Testis (tissue), 2 donors: ENCODE results near the gene SDS.

Experiments used
- POLR2A ChIP-seq: fragments of 450-650 bp; IDR thresholded peaks from one replicate; pipeline ENCODE4 v1.6.1; 2017; ENCODE audit warnings: antibody characterized with exemption, mild to moderate bottlenecking, moderate library complexity
- TF ChIP-seq, protein P1 (sequence below), 3 experiments: fragments of 450-650 bp in 2 of 3; fragments of 200-600 bp in 1 of 3; sonication (generic) in 1 of 3; IDR thresholded peaks; one replicate each; pipeline ENCODE4 v1.5.1; 2016 to 2019; ENCODE audit warnings: antibody characterized with exemption in 3 of 3, mild to moderate bottlenecking in 2 of 3, moderate library complexity in 1 of 3

DNA sequence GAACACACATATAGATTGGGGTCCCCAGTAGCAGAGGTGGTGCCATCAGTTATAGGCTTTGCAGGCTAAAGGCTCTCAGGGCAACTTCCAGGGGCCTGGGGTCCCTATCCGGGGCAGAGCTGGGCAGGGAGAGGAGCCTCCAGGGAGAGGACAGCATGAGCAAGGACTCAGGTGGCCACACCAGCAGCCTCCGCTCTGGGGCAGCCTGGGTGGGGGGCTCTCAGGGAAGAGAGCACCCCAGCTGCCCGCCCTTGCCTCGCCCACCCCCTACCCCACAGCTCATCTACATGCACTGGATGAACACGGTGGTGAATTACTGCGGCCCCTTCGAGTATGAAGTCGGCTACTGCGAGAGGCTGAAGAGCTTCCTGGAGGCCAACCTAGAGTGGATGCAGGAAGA, 31.3 kb downstream of the SDS start:
- TF ChIP-seq, protein P1, sequence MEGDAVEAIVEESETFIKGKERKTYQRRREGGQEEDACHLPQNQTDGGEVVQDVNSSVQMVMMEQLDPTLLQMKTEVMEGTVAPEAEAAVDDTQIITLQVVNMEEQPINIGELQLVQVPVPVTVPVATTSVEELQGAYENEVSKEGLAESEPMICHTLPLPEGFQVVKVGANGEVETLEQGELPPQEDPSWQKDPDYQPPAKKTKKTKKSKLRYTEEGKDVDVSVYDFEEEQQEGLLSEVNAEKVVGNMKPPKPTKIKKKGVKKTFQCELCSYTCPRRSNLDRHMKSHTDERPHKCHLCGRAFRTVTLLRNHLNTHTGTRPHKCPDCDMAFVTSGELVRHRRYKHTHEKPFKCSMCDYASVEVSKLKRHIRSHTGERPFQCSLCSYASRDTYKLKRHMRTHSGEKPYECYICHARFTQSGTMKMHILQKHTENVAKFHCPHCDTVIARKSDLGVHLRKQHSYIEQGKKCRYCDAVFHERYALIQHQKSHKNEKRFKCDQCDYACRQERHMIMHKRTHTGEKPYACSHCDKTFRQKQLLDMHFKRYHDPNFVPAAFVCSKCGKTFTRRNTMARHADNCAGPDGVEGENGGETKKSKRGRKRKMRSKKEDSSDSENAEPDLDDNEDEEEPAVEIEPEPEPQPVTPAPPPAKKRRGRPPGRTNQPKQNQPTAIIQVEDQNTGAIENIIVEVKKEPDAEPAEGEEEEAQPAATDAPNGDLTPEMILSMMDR (IDR thresholded peaks at IDR 0.05) = no peak
- TF ChIP-seq POLR2A = no peak
